Inflammatory macrophage (primary cell): ENCODE data around the gene AEN.

Experiments used
- DNase-seq, 2 donors: peaks; one replicate each; pipeline ENCODE4 v3.0.0-alpha.2; 2020 to 2022

The AEN gene

GRCh38 chr15:88680241-88681001 is 59.3 kb downstream of the AEN start:
- no peak for DNase-seq

GRCh38 chr15:88681610-88682221 is 60.6 kb downstream of the AEN start:
- DNase-seq = no peak
